NCI-H1105 treated with DMSO at 0.1 percent for 48 hours (cell line): ENCODE measurements around the gene ADORA2B.
"Not testable (repeated sequence)": the region's sequence is repeated elsewhere in the genome, so short reads cannot be mapped to it uniquely, and the experiment has no call there.

Experiments
- DNase-seq: peaks from one replicate; lab custom pipeline; 2025; lab: John Stamatoyannopoulos, UW

ADORA2B gene

GRCh38 chr17:15944759-15945526 lies at the start of gene ADORA2B:
TSS of gene ADORA2B (plus strand) at chr17:15945130. CDS start at chr17:15945249, 119 bp downstream.
- DNase-seq: peak; percentile 63

- DNase-seq: no peak
Measured at GRCh38 chr17:15896277-15896676, 48.7 kb upstream of the ADORA2B start.

DNA sequence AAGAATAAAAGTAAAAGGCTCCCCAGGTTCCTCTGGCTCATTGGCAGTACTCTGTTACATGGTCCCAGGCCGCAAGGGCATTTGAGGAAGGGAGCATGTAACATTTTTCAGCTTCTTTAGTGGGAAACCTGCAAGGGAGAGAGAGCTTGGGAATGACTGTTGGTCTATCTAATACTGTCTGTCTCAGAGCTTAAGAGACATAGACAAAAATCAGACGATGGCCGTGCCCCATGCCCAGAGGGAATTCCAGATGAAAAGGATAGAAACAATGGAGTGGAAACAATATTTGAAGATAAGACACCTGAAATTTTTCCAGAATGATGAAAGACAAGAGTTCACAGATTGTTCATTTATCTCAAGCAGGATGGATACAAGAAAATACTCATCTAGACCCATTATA lies 48.1 kb upstream of the ADORA2B start:
- DNase-seq: no peak

DNA sequence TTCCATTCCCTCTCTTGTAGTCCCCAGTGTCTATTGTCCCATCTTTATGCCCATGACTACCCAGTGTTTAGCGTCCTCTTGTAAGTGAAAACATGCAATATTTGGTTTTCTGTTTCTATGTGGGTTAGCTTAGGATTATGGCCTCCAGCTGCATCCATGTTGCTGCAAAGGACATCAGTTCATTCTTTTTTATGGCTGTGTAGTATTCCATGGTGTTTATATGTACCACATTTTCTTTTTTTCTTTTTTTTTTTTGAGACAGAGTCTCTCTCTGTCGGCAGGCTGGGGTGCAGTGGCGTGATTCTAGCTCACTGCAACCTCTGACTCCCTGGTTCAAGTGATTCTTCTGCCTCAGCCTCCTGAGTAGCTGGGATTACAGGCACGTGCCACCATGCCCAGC lies 45.3 kb upstream of the ADORA2B start:
- DNase-seq: not testable (repeated sequence)

GRCh38 chr17:15900871-15901270 lies 44.1 kb upstream of the ADORA2B start:
- DNase-seq: no peak

GRCh38 chr17:15905236-15905635 lies 39.7 kb upstream of the ADORA2B start:
- DNase-seq: not testable (repeated sequence)

GRCh38 chr17:15907290-15907689 lies 37.6 kb upstream of the ADORA2B start:
- DNase-seq: no peak

- DNase-seq: no peak
Measured at GRCh38 chr17:15908378-15908777, 36.6 kb upstream of the ADORA2B start.

GRCh38 chr17:15909481-15909991 lies 35.4 kb upstream of the ADORA2B start:
- no peak for DNase-seq

- no peak for DNase-seq
Measured at GRCh38 chr17:15910791-15911190, 34.1 kb upstream of the ADORA2B start.

- DNase-seq: not testable (repeated sequence)
Measured at GRCh38 chr17:15911701-15912100, 33.2 kb upstream of the ADORA2B start.

GRCh38 chr17:15912416-15912955 lies 32.4 kb upstream of the ADORA2B start:
- no peak for DNase-seq

DNA sequence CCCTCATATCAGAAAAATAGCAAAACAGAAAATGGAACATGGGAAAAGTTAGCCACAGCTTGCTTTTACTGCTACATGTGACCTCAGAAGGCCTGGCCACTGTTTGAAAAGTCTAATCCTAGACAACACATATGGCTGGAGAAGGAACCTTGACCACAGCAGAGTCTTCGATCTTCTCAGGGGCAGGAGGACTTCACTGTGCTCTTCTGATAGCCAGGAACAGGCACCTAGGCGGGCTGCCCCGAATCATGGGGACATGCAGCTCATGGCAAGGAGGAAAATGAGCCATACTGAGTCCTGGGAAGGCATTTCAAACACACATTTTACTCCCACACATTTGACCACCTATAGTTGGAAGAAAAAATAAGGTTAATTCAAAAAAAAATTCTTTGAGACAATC lies 31.1 kb upstream of the ADORA2B start:
- DNase-seq: no peak

DNA sequence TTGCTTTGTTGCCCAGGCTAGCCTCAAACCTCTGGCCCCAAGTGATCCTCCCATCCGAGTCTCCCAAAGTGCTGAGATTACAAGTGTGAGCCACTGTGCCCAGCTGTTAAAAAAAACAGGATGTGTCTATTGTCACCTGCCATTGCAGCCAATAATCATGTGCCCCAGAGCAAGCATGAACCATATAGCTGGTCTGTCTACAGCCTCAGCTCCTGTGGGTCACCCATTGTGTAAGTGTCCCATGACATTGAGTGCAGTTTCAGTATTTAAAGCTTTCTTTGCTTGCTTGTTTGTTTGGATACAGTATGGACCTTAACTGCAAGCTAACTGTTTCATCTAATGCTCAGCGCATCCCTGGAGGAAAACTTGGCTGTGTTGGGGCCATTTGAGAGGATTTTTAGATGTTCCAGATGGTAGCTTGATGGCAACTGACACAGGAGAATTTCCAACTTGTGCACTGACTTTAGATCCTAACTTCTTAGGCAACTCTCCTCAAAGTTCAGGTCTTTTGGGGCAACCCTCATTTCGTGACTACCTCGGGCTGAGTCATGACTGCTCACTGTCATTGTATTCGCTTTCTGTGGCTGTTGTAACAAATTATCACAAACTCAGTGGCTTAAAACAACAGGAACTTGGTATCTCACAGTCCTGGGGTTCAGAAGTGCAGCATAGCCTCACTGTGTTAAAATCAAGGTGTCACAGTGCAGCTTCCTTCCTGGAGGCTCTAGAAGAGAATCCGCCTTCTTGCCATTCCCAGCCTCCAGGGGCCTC lies 30.3 kb upstream of the ADORA2B start:
- DNase-seq: no peak

DNA sequence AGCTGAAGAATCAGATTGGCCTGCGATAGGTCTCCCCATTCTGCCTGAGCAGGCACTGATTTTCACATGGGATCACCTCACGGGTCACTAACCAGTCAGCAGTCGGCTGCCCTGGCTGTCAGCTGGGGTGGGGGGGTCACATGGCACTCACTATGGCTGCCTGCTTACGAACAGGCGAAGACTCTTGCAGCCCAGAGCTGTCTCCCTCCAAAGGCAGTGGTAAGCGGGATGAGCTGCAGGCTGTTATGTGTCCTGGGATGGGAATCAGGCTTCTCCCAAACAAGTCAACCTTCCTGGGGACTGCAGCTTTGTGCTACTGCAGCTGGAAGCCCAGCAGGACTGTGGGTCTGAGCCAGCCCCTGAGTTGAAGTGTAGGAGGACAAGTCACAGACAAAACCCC lies 29.0 kb upstream of the ADORA2B start:
- DNase-seq: no peak

GRCh38 chr17:15917021-15917437 lies 27.9 kb upstream of the ADORA2B start:
- DNase-seq: no peak

DNA sequence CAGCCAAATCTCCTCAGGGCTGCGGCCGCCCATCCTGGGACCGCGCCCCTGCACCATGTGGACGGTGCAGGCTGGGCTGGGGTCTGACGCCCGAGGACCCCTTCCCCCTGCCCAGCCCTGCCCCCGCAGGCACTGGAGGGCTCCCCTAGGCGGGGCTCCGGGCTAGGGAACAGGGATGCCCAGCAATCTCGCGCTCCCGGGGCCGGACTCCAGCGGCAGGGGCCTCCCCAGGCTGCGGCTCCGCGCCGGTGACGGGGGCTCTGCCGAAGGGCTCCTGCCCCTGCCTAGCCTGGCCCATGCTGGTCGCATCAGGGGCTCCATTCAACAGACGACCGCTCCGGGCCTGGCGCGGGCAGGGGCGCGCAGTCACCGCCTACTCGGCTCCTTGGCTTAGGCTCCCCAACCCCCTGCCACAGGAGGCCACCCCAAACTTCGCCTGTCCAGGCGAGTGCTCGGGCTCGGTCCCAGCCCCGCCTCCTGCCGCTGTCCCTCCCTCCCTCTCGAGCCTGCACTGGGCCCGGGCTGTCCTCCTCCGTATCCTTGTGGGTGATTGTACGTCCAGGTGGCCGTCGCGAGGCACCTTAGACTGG lies 27.4 kb upstream of the ADORA2B start:
- DNase-seq: no peak

DNA sequence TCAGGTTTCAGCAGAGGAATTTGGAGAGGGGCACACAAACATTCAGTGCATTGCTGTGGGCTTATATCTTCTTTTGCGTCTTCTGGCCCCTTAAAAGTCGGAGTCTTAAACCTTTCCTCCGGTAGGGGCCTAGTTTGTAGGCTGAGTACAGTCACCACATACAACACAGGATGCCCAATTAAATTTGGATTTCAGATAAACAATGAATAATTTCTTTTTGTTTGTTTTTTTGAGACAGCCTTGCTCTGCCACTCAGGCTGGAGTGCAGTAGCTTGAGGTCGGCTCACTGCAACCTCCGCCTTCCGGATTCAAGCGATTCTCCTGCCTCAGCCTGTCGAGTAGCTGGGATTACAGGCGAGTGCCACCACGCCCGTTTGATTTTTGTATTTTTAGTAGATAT lies 26.7 kb upstream of the ADORA2B start:
- no peak for DNase-seq

- no peak for DNase-seq
Measured at GRCh38 chr17:15918661-15919259, 26.2 kb upstream of the ADORA2B start.

- no peak for DNase-seq
Measured at GRCh38 chr17:15919466-15919865, 25.5 kb upstream of the ADORA2B start.

DNA sequence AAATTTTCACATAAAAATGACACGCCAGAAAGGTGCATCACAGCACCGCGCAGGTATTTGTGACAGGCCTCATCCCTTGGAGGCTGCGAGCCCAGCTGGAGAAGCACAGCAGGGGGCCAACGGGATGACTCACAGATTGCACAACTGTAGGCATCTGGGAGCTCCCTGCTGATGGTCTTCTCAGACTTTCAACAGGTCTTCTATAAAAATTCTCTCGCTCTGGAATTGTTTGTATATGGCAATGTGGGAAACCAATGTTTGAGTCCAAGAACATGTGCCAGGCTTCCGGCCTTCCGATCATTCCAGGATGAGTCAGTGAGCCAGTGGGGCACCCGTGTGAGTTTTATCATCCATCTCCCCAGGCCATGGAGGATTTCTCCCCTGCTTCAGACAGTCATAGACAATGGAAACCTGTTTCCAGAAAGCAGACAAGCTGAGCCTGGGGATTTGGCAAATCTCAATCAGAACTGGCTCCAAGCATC lies 24.1 kb upstream of the ADORA2B start:
- DNase-seq: no peak

GRCh38 chr17:15921640-15922039 lies 23.3 kb upstream of the ADORA2B start:
- no peak for DNase-seq
